ENCODE measurements around the gene DGCR8. TPM values are rescaled to one million over a fixed set of nuclear protein-coding genes. Genes with fewer than 3 reads are reported as not detected.

Gene DGCR8
- total RNA-seq, 1 experiment from 2014 or later, result 9.2 TPM

DNA sequence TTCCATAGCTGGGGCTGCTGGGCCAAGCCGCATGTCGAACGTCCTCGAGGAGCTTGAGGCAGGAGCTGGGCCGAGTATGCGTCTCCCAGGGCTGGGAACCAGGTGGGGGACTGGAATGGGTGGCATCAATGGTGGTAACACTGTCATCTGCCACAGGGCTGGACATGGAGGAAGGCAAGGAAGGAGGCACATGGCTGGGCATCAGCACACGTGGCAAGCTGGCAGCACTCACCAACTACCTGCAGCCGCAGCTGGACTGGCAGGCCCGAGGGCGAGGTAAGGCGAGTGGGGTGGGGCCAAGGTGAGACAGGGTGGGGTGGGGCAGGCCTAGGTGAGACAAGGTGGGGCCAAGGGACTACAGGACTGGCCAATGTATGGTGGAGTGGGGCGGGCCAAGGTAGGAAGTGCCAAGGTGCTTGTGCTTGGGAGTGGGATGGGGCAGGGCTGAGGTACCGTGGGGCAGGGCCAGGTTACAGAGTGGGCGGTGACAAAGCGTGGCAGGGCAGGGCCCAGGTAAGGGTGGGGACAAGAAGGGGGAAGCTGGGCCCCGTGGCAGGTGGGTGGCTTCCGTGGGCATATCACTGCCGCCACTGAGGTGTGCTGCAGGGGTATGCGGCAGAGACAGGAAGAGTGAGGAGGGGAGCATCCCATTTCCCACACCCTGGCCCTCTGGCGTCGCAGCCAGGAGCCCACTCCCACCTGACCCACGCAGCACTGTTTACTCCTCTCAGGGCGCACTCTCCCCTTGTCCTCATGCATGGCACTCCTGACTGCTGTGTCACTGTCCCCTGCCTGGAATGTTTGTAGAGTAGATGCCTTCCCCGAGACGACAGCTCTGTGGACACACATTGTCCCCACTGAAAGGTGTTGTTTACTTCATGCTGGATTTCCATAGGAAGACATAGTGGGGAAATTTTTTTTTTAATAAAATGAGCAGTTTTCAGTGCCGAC is 27.5 kb upstream of the DGCR8 start:
- DNase-seq (ENCODE audit: low spot score), result no peak

GRCh38 chr22:20053407-20054033 is 26.5 kb upstream of the DGCR8 start:
- no peak for DNase-seq (ENCODE audit: low spot score)

DNA sequence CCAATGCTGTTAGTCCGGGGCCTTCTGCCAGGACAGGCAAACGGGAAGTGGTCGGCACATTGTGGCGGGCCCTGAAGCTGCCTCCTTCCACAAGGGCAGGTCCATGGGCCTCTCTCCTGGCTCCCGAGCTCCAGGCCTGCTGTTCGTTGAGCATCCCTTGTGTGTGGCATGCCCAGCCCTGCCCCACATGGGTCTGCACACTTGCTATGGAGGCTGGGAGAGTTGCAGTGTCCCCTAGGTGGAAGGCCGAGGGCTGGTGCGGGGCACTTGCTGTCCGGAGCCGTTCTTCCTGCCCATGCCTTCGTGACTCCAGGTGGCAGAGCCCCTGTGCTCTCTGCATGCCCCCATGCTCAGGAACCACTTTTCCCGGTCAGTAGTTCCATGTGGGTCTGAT is 26.0 kb upstream of the DGCR8 start:
- no peak for DNase-seq (ENCODE audit: low spot score)

DNA sequence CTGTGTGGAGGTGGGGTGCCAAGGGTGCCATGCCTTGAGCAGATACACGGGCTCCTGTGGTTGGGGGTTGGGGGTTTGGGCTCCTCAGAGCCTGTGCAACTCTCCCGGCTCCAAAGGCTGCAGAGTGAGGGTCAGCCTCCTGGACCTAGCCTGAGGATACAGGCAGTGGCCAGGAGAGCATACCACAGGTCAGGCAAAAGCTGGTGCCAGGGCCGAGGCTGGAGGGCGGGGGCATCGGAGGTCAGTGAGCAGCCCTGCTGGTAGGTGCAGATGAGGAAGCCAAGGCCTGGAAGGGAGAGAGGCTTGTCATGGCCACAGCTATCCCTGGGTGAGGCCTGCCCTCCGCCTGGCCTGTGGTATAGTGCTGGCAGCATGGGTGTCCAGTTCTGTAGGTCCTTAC is 25.6 kb upstream of the DGCR8 start:
- no peak for DNase-seq (ENCODE audit: low spot score)

- no peak for DNase-seq (ENCODE audit: low spot score)
Observed at GRCh38 chr22:20055144-20055543, 24.9 kb upstream of the DGCR8 start.

GRCh38 chr22:20055654-20056053 is 24.4 kb upstream of the DGCR8 start:
- DNase-seq (ENCODE audit: low spot score), result no peak

GRCh38 chr22:20056161-20056560 is 23.9 kb upstream of the DGCR8 start:
- no peak for DNase-seq (ENCODE audit: low spot score)

- no peak for DNase-seq (ENCODE audit: low spot score)
Observed at GRCh38 chr22:20056696-20057386, 23.2 kb upstream of the DGCR8 start.

GRCh38 chr22:20057596-20058268 is 22.3 kb upstream of the DGCR8 start:
- DNase-seq (ENCODE audit: low spot score), result no peak

- DNase-seq (ENCODE audit: low spot score), result no peak
Observed at GRCh38 chr22:20058989-20059770, 20.9 kb upstream of the DGCR8 start.

DNA sequence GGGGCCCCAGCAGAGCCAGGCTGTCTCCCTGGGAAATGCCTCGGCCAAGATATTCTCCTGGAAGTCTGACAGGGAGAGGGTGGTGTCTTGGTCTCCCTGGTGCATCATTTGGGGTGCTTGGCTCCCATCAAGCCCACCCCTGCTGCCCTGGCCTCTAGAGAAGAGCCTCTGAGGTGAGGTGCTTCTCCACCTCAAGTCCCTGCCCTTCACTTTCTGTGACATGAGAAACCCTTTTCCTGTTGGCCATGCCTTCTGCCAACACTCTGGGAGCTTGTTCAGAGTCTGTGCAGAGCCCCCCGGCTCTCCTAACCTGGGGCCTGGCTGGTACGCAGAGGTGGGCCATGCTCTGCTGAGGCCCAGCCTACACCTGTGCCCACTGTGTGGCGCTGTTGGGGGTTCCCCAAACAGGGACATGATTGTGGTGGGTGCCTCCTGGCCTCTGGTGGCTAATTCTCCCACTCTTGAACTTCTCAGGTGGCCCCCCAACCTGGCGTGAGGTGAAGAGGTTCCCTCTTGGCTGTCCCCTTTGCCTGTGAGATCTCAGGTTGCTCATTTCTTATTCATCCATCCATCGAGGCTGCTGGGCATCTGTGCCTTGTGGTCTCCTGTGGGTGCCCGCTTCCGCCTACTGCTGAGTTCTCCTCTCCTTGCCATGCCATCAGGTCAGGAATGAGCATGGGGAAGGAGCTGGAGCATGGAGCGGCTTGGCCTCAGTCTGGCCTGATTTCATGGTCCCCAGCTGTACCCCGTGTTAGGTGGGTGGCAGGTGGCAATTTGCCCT is 19.2 kb upstream of the DGCR8 start:
- no peak for DNase-seq (ENCODE audit: low spot score)

GRCh38 chr22:20061481-20061861 is 18.6 kb upstream of the DGCR8 start:
- DNase-seq (ENCODE audit: low spot score), result no peak

DNA sequence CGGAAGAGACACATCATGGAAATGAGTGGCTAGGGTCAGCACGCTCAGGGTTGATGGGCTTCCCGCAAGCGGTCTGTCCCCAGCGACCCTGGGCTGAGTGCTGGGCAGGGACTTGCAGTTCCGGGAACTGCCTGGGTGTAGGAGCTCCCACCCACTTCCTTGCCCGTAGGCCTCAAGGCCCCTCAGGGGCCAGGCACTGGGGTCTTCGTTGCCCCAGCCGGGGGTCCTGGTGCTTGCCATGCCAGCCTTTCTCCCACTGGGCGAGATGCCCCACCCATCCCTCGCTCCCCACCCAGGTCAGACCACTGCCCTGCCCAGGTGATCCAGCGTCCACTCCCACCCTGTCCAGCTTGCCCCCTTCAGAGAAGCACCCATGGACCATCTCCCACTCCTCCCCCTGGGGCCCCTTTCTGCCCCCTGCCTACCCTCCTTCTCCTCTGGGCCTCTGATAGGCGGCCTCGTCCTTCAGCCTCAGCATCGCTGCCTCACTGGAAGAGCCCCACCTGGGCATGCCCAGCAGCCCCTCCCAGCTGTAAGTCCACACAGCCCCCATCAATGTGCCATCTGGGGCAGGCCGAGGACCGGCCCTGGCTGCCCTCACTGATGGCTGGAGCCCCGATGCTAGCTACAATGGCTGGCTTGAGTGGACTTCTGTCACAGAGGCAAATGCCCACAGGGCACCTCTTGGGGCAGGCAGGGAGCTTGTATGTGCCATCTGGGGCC is 17.8 kb upstream of the DGCR8 start:
- DNase-seq (ENCODE audit: low spot score), result no peak

GRCh38 chr22:20062766-20063083 is 17.3 kb upstream of the DGCR8 start:
- DNase-seq (ENCODE audit: low spot score), result peak; percentile 42

DNA sequence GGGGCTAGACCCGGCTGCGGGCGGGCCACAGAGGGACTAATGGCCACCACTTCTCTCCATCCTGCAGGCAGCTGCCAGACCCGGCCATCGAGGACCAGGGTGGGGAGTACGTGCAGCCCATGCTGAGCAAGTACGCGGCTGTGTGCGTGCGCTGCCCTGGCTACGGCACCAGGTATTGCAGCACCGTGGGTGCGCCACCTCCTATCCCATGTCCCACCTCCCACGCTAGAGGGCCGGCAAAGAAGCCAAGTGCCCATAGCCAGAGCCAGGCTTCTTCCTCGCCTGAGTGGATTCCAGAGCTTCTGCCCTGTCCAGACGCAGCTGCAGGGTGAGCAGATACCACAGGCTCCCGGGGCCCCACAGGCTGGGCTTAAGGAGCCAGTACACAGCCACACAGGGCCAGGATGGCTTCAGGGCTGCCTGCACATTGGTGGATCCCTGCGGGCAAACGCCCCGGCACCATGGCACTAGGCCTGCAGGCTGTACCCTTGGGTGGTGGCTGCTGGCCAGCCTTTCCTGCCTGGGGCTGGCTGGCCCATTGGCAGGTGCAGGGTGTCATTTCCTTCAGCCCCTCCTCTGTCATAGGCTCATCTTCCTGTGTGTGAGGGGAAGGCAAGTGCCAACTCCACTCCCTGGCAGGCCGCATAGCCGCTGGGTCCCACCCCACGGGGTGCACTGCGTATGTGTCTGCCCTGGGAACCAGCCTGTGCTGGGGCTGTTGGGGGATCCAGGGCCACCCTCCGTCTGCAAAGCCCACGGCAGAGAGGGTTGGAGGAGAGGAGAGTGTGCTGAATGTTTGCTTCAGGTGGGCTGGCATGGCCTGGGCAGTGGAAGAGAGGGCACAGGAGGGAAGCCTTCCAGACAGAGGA is 16.5 kb upstream of the DGCR8 start:
- DNase-seq (ENCODE audit: low spot score), result no peak

DNA sequence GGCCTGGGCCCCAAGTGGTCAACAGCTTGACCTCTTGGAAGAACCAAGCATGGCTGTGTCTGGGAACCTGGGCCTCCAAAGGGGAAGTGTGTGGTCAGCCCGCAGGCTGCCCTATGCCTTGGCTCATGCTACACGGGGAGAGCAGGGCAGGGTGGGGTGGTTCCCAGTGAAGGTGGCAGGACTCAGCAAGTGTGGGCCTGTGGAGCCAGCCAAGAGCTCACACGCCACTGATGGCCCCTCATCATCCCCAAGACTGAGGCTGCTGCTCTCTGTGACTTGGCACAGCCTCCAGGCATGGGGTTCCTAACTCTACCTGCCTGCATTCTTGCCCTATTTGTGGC is 15.9 kb upstream of the DGCR8 start:
- no peak for DNase-seq (ENCODE audit: low spot score)

- no peak for DNase-seq (ENCODE audit: low spot score)
Observed at GRCh38 chr22:20064545-20065262, 15.3 kb upstream of the DGCR8 start.

GRCh38 chr22:20065896-20066616 is 14.0 kb upstream of the DGCR8 start:
- DNase-seq (ENCODE audit: low spot score), result no peak

Data from H4 (cell line).